Activated CD4-positive, alpha-beta T cell treated with anti-CD3 and anti-CD28 coated beads, Interleukin-2, amount 50 U/mL, for 4 hours (primary cell): Measurements from ENCODE around the gene NAALADL2.
"Not testable (repeated sequence)": the region's sequence is repeated elsewhere in the genome, so short reads cannot be mapped to it uniquely, and the experiment has no call there.

Experiments used
- DNase-seq, 2 experiments: peaks; one replicate each; pipeline ENCODE4 v3.0.0-alpha.2; 2020

NAALADL2 gene

DNA sequence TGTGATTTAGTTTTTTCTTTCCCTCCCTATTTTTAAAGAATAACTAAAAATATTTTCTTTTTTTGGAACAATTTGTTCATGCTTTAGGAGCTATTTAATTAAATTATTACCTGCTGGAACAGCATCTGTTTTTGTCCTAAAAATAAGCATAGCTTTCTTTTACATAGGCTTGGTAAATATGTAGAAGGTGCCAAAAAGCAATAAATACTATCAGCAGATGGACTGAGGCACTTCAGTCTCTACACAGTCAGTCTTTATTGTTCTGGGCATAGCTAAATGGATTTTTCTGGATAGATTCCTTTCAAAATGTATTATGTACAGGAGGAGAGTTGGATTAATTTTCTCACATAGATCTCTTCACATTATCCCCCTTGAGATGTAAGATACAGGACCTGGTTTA is 223.5 kb downstream of the NAALADL2 start:
- DNase-seq, result no peak

DNA sequence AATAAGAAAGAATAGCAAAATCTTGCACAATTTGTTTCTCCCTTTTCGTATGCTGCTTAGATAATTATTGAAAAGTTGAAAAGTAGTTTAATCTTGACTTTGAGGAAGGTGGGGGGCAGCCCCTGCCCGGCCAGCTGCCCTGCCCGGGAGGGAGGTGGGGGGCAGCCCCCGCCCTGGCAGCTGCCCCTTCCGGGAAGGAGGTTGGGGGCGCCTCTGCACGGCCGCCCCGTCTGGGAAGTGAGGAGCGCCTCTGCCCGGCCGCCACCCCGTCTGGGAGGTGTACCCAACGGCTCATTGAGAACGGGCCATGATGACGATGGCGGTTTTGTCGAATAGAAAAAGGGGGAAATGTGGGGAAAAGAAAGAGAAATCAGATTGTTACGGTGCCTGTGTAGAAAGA is 228.0 kb downstream of the NAALADL2 start:
- DNase-seq, result not testable (repeated sequence)

DNA sequence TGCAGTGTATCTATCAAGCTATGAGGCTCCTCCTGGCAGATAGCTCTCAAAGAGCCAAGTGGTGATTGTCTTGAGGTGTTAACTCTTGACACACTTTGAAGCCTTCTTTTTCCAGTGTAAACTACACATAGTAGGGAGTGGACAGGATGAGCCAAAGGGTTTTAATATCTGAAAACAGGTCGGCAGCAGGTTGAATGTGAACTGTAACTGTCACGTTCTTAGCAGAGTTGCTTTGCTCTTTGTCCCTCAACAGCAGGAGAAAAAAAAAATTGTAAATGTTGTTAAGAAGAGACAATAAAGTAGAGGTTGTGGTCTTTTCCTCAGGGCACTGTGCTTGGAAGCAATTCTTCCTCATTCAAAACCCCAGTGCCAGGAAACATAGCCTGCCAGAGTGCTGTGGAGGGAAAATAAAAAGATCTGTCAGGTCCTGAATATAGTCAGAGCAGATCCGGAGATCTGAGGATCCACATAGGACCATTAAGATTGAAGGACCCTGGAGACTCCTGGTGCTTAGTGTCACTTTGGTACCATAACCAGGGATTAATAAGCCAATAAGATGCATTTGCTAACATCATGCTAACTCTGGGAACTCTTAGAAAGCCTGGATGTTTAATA is 229.7 kb downstream of the NAALADL2 start:
- no peak for DNase-seq

GRCh38 chr3:175091426-175092114 is 232.4 kb downstream of the NAALADL2 start:
- DNase-seq, result no peak

DNA sequence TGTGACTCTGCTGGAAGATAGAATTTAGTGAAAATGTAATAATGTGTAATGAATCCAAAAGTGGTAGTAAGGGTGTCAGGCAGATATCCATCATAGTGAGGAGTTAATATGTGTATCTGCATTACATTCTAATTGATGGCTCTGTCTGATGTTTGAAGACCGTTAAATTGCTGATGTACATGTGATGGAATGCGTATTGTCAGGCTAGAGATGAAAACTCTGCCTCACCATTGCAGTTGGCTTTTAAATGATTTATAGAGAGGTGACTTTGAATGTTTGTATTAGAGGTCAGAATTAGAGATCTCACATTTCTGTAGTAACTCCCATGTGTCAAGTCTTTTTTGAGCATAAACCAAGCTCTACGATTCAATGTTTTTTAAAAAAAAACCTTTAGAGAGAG is 234.6 kb downstream of the NAALADL2 start:
- no peak for DNase-seq

DNA sequence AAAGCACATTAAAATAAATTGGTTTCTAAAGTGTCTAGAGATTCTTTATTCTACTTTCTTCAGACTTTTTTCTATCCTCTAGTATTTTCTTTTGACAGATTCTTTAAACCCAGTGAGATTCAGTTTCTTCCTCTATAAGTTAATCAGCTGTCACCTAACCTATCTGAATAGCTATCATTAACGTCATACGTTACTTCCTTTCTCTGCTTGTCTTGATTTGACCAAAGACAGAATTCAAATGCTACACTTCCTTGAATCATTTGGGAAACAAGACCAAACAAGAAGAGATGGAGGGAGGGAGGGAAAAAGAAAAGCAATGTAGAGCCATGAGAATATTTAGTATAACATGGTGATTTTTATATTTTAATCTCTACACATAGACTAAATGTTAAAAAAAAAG is 235.2 kb downstream of the NAALADL2 start:
- no peak for DNase-seq

DNA sequence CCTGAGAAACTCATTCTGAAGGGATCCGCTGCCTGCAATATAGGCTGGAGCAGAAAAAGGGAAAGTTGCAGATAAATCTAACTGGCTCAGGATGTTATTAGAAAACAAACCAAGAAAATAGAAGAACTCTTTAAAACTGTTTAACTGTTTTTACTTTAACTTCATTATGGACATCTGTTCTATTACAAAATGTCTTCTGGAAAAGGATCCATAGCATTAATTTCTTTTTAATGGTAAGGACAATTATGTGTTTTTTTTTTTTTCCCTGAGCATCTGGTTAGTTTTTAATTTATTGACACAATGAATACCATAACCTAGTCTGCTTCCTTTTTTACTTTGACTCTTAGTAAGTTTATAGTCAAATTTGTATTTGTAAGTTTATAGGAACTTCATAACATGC is 239.5 kb downstream of the NAALADL2 start:
- no peak for DNase-seq

- DNase-seq, result no peak
Observed at GRCh38 chr3:175102161-175102560, 243.0 kb downstream of the NAALADL2 start.

GRCh38 chr3:175103298-175103697 is 244.2 kb downstream of the NAALADL2 start:
- DNase-seq, result no peak

DNA sequence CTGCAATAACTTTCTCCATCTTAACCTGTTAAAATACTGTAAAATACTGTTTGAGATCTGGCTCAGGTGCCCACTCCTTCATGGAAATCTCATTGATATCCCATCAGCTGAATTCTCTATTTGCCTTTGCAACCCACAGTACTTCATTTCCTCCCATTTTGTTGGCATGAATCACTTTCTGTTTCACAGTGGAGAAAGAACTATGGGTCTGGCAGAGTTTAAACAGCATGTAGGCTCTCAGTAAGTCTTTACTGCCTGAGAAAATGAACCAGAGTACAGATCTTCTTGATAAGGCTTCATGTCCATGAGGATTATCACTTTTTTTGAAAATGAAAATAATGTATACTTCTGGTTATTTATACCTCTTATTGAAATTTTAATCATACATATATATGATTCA is 245.9 kb downstream of the NAALADL2 start:
- DNase-seq, result no peak

GRCh38 chr3:175107231-175107630 is 248.1 kb downstream of the NAALADL2 start:
- no peak for DNase-seq

- no peak for DNase-seq
Observed at GRCh38 chr3:175107995-175108394, 248.9 kb downstream of the NAALADL2 start.

DNA sequence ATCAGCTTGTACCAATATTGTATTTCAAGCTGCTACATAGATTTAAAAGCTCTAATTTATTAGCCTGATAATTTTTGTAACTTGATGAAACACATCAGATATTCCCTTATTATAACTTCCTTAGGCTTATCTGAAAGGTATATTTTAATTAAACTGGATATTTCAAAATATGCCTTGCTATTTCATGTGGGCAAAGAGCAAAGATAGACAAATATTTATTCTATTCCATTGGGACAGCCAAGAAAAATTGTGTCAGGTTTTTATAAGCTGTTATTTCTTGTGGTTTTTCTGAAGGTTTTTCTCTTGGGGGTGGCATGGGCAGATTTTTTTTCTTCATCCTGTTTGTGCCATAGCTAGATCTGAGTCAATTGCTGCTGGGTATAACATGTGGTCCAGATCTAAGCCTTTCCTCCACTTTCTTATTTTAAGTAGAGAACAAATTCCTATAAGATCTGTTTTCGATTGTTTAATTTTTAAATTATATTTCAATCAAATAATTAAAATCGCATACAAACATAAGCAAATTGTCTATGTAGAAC is 249.5 kb downstream of the NAALADL2 start:
- no peak for DNase-seq

- DNase-seq, result no peak
Observed at GRCh38 chr3:175111036-175111435, 251.9 kb downstream of the NAALADL2 start.

DNA sequence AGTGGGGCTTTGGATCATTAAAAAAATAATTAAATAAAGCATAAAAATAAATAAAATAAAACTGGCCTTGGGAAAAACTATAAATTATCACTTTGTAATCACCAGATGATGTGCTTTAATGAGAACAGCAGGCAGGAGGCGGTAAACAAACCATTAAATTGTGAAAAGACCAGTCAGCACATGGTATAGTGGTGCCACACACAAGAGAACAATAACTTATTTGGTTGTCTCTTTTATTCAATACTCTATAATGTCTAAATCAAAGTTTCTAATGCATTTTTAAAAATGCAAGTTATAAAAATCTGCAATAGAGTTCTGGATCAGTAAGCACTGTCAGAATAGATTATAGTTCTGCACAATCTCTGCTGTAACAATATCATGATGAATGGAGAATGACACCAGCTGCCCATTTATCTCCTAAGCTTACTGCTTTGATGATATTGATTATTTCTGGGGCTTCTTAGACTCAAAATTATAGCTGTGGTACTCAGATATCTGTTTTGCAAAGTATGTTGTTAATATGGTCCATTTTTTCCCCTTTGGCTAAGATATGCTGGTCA is 259.3 kb downstream of the NAALADL2 start:
- no peak for DNase-seq

GRCh38 chr3:175121225-175121624 is 262.1 kb downstream of the NAALADL2 start:
- DNase-seq, result no peak

- no peak for DNase-seq
Observed at GRCh38 chr3:175127075-175127662, 268.0 kb downstream of the NAALADL2 start.

- DNase-seq, result no peak
Observed at GRCh38 chr3:175129126-175129525, 270.0 kb downstream of the NAALADL2 start.

GRCh38 chr3:175129571-175129970 is 270.4 kb downstream of the NAALADL2 start:
- no peak for DNase-seq

- DNase-seq, result not testable (repeated sequence)
Observed at GRCh38 chr3:175131866-175132265, 272.7 kb downstream of the NAALADL2 start.

DNA sequence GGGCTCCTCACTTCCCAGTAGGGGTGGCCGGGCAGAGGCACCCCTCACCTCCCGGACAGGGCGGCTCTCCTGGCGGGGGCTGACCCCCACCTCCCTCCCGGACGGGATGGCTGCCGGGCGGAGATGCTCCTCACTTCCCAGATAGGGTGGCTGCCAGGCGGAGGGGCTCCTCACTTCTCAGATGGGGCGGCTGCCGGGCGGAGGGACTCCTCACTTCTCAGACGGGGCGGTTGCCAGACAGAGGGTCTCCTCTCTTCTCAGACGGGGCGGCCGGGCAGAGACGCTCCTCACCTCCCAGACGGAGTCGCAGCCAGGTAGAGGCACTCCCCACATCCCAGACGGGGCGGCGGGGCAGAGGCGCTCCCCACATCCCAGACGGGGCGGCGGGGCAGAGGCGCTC is 273.6 kb downstream of the NAALADL2 start:
- DNase-seq, result not testable (repeated sequence)

- DNase-seq, result no peak
Observed at GRCh38 chr3:175144368-175144767, 285.2 kb downstream of the NAALADL2 start.

DNA sequence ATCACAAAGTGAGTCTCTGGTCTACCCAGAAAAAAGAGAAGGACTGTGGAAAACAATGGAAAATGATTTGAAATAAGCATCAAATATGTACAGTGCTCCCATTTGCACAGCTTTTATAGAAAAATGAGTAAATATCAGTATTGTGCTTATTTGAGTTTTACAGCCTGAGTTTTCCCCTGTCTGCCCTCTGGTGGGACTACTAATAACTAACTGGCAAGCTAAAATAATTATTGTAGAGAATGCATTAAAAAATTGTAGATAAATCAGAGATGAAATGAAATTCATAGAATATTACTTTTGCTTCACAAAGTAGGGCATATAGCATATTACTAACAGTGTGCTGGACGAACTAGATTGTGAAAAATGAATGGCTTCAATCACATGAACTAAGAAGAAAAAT is 287.1 kb downstream of the NAALADL2 start:
- DNase-seq, result no peak

- DNase-seq, result no peak
Observed at GRCh38 chr3:175149675-175150074, 290.5 kb downstream of the NAALADL2 start.
